ENCODE data around the gene ADAMTSL1. TPM values are rescaled to one million over a fixed set of nuclear protein-coding genes. Genes with fewer than 3 reads are reported as not detected.

The ADAMTSL1 gene
- total and polyA plus RNA-seq, 2 experiments from 2014 or later, result 2.3 to 5.0 TPM

GRCh38 chr9:18660001-18660400 is 186.0 kb downstream of the ADAMTSL1 start:
- no peak overlapping the region for H3K4me3 Mint-ChIP-seq
- Histone ChIP-seq H4K20me1 (replicated peaks; ENCODE audit: insufficient read depth) (no peaks in the 10 kb centered on the region), H3K27ac (ENCODE audit: low read depth) (no peak overlapping the region), H3K4me3 (no peak overlapping the region), H3K27me3 (ENCODE audit: insufficient read depth) (no peaks in the 10 kb centered on the region), H3K79me2 (replicated peaks; ENCODE audit: insufficient read depth) (no peaks in the 10 kb centered on the region), H3K4me2 (no peak overlapping the region), H3K9me2 (ENCODE audit: insufficient read depth) (no peaks in the 10 kb centered on the region), H3F3A (replicated peaks; ENCODE audit: low read depth) (no peaks in the 10 kb centered on the region), H3K36me3 (ENCODE audit: insufficient read depth) (no peaks in the 10 kb centered on the region), H3K4me1 (ENCODE audit: insufficient read depth) (no peaks in the 10 kb centered on the region), H2AFZ (no peak overlapping the region)
- H3K36me3 Mint-ChIP-seq (ENCODE audit: low read depth), result no peaks in the 10 kb centered on the region
- DNase-seq (ENCODE audit: low spot score) (no peak), ATAC-seq (no peak)
- no peaks in the 10 kb centered on the region for H3K9me3 Mint-ChIP-seq
- H3K4me1 Mint-ChIP-seq, result no peaks in the 10 kb centered on the region
- H3K27me3 Mint-ChIP-seq (ENCODE audit: insufficient read depth, low read depth, poor library complexity), result no peaks in the 10 kb centered on the region
- no peak overlapping the region for H3K27ac Mint-ChIP-seq
- no peak for TF ChIP-seq EZH2 (IDR thresholded peaks at IDR 0.05; ENCODE audit: low read depth, unreplicated experiment)
- TF ChIP-seq EZH2phosphoT487 (IDR thresholded peaks at IDR 0.05; ENCODE audit: unreplicated experiment), result no peak
- no peak for TF ChIP-seq ZNF331 (CRISPR knock-in tag; IDR thresholded peaks at IDR 0.05; ENCODE audit: low read depth)
- no peak for TF ChIP-seq STAT1 (IDR thresholded peaks at IDR 0.05; ENCODE audit: unreplicated experiment)
- TF ChIP-seq JUNB (IDR thresholded peaks at IDR 0.05; ENCODE audit: unreplicated experiment), result no peak
- TF ChIP-seq NANOG (IDR thresholded peaks at IDR 0.05; ENCODE audit: borderline replicate concordance), result no peak
- no peak for TF ChIP-seq CREB1 (CRISPR knock-in tag; IDR thresholded peaks at IDR 0.05; ENCODE audit: low read depth)
- TF ChIP-seq ZNF462 (CRISPR knock-in tag; IDR thresholded peaks at IDR 0.05), result no peak
- no peak for TF ChIP-seq ZNF114 (CRISPR knock-in tag; IDR thresholded peaks at IDR 0.05)
- TF ChIP-seq ETS1 (IDR thresholded peaks at IDR 0.05), result no peak
- no peak for TF ChIP-seq POLR2AphosphoS5 (IDR thresholded peaks at IDR 0.05; ENCODE audit: low read depth)
- no peak for TF ChIP-seq CTCF (conservative IDR thresholded peaks at IDR 0.05; ENCODE audit: low read depth in 2 of 2)
